ENCODE results near the gene FABP7.

The FABP7 gene

GRCh38 chr6:122799916-122800686 lies 20.6 kb downstream of the FABP7 start:
- no peak for DNase-seq

GRCh38 chr6:122800906-122801305 lies 21.4 kb downstream of the FABP7 start:
- DNase-seq: no peak

GRCh38 chr6:122801397-122801796 lies 21.9 kb downstream of the FABP7 start:
- no peak for DNase-seq

- DNase-seq: no peak
Measured at GRCh38 chr6:122803171-122803661, 23.7 kb downstream of the FABP7 start.

GRCh38 chr6:122804962-122805485 lies 25.5 kb downstream of the FABP7 start:
- DNase-seq: no peak

- DNase-seq: no peak
Measured at GRCh38 chr6:122806291-122806690, 26.8 kb downstream of the FABP7 start.

GRCh38 chr6:122808121-122808885 lies 28.8 kb downstream of the FABP7 start:
- DNase-seq: no peak

- DNase-seq: no peak
Measured at GRCh38 chr6:122809001-122809400, 29.5 kb downstream of the FABP7 start.

- no peak for DNase-seq
Measured at GRCh38 chr6:122809691-122810090, 30.2 kb downstream of the FABP7 start.

GRCh38 chr6:122810189-122810588 lies 30.7 kb downstream of the FABP7 start:
- no peak for DNase-seq

- no peak for DNase-seq
Measured at GRCh38 chr6:122817358-122817757, 37.8 kb downstream of the FABP7 start.

GRCh38 chr6:122817766-122818165 lies 38.2 kb downstream of the FABP7 start:
- DNase-seq: no peak

- no peak for DNase-seq
Measured at GRCh38 chr6:122818866-122819265, 39.4 kb downstream of the FABP7 start.

- no peak for DNase-seq
Measured at GRCh38 chr6:122821095-122821494, 41.6 kb downstream of the FABP7 start.

GRCh38 chr6:122825163-122825562 lies 45.6 kb downstream of the FABP7 start:
- no peak for DNase-seq

- no peak for DNase-seq
Measured at GRCh38 chr6:122829456-122829855, 49.9 kb downstream of the FABP7 start.

- DNase-seq: no peak
Measured at GRCh38 chr6:122831511-122831910, 52.0 kb downstream of the FABP7 start.

GRCh38 chr6:122832459-122832858 lies 52.9 kb downstream of the FABP7 start:
- no peak for DNase-seq

GRCh38 chr6:122833021-122833491 lies 53.5 kb downstream of the FABP7 start:
- DNase-seq: no peak

Measured in activated CD4-positive, alpha-beta T cell treated with anti-CD3 and anti-CD28 coated beads for 1 hour (primary cell).